KMS-11 (cell line): ENCODE results near the gene RPRML.
"Not testable (repeated sequence)": the region's sequence is repeated elsewhere in the genome, so short reads cannot be mapped to it uniquely, and the experiment has no call there.

ENCODE experiments used
- H2AFZ ChIP-seq: fragments of 200-600 bp; sonication (generic); 2 replicates; pipeline ENCODE4 v1.6.1; 2016; ENCODE audit warnings: antibody characterized with exemption, mixed run types, low read depth
- H3K27ac ChIP-seq: fragments of 200-600 bp; sonication (generic); 2 replicates; pipeline ENCODE4 v1.6.1; 2016; ENCODE audit warnings: mild to moderate bottlenecking, mixed run types
- H3K27me3 ChIP-seq: fragments of 200-600 bp; sonication (generic); 2 replicates; pipeline ENCODE4 v1.6.1; 2017; ENCODE audit warnings: mild to moderate bottlenecking, low read depth, mixed run types, moderate library complexity; ENCODE audit not compliant: insufficient read depth
- H3K36me3 ChIP-seq: fragments of 200-600 bp; sonication (generic); 2 replicates; pipeline ENCODE4 v1.6.1; 2017; ENCODE audit warnings: mild to moderate bottlenecking, mixed run types; ENCODE audit not compliant: insufficient read depth
- H3K4me1 ChIP-seq: fragments of 200-600 bp; sonication (generic); 2 replicates; pipeline ENCODE4 v1.6.1; 2016; ENCODE audit warnings: mild to moderate bottlenecking, low read depth, mixed run types; ENCODE audit not compliant: poor library complexity, severe bottlenecking
- H3K4me2 ChIP-seq: fragments of 200-600 bp; sonication (generic); 2 replicates; pipeline ENCODE4 v1.7.0; 2016; ENCODE audit warnings: mild to moderate bottlenecking, mixed run types
- H3K4me3 ChIP-seq: fragments of 200-600 bp; sonication (generic); IDR thresholded peaks from 2 replicates; pipeline ENCODE4 v1.6.1; 2017; ENCODE audit warnings: low read depth, low read length, mixed read lengths; ENCODE audit not compliant: insufficient read depth
- H3K79me2 ChIP-seq: fragments of 200-600 bp; sonication (generic); 2 replicates; pipeline ENCODE4 v1.6.1; 2016; ENCODE audit warnings: low read depth, mixed run types; ENCODE audit not compliant: insufficient read depth
- H3K9ac ChIP-seq: fragments of 200-600 bp; sonication (generic); 2 replicates; pipeline ENCODE4 v1.6.1; 2016; ENCODE audit warnings: mild to moderate bottlenecking, mixed run types
- H4K20me1 ChIP-seq: fragments of 200-600 bp; sonication (generic); 2 replicates; pipeline ENCODE4 v1.6.1; 2016; ENCODE audit warnings: mild to moderate bottlenecking, mixed run types; ENCODE audit not compliant: insufficient read depth
- TF ChIP-seq, protein P1 (sequence below): fragments of 200-600 bp; sonication (generic); conservative IDR thresholded peaks from 2 replicates; pipeline ENCODE4 v1.6.1; 2017; ENCODE audit warnings: low read depth, mild to moderate bottlenecking, antibody characterized with exemption, low read length, moderate library complexity, mixed read lengths

RPRML gene

DNA sequence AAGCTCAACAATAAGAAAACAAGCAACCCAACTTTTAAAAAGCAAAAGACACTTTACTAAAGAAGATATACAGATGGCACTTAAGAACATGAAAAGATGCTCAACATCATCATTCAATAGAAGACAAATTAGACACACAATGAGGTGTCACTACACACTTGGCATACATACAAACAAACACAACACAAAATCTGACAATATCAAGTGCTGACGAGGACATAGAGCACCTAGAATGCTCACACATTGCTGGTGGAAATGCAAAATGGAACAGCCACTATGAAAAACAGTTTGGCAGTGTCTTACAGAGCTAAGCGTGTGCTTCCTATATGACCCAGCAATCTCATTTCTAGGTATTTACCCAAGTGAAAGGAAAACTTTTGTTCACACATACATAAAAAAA lies 18.9 kb downstream of the RPRML start:
- Histone ChIP-seq H4K20me1 (no peaks in the 10 kb centered on the region), H3K79me2 (no peaks in the 10 kb centered on the region), H3K27me3 (no peaks in the 10 kb centered on the region), H3K9ac (no peak overlapping the region), H3K27ac (no peak overlapping the region), H3K36me3 (no peaks in the 10 kb centered on the region), H3K4me3 (no peak overlapping the region), H3K4me1 (no peaks in the 10 kb centered on the region), H3K4me2 (no peak overlapping the region), H2AFZ (no peak overlapping the region)
- TF ChIP-seq, protein P1, sequence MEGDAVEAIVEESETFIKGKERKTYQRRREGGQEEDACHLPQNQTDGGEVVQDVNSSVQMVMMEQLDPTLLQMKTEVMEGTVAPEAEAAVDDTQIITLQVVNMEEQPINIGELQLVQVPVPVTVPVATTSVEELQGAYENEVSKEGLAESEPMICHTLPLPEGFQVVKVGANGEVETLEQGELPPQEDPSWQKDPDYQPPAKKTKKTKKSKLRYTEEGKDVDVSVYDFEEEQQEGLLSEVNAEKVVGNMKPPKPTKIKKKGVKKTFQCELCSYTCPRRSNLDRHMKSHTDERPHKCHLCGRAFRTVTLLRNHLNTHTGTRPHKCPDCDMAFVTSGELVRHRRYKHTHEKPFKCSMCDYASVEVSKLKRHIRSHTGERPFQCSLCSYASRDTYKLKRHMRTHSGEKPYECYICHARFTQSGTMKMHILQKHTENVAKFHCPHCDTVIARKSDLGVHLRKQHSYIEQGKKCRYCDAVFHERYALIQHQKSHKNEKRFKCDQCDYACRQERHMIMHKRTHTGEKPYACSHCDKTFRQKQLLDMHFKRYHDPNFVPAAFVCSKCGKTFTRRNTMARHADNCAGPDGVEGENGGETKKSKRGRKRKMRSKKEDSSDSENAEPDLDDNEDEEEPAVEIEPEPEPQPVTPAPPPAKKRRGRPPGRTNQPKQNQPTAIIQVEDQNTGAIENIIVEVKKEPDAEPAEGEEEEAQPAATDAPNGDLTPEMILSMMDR = no peak

DNA sequence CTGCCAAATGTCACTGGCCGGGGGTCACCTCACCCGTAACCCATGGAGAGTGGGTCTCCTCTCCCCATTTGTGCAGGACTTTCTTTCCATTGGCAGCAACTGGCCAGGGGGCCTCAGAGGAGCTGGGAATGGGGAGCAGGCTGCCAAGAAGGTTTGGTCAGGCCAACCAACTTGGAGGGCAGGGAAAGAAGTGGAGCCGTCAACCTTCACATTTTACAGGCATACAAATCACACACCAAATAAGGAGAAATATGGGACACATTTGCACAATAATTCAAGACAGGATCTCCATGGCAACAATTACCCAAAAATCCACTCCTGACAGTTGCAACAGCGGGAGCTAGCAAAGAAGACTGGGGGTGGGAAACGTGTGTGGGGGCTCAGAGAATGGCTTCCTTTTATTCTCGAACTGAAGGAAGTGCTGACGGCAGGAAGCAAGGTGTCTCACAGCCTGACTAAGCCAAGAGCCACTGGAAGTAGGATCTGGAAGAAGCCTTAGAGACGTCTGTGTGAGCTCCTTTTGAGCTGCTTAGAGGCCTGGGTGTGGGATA lies 20.9 kb downstream of the RPRML start:
- TF ChIP-seq, protein P1 = no peak
- no peaks in the 10 kb centered on the region for H3K4me1 ChIP-seq

DNA sequence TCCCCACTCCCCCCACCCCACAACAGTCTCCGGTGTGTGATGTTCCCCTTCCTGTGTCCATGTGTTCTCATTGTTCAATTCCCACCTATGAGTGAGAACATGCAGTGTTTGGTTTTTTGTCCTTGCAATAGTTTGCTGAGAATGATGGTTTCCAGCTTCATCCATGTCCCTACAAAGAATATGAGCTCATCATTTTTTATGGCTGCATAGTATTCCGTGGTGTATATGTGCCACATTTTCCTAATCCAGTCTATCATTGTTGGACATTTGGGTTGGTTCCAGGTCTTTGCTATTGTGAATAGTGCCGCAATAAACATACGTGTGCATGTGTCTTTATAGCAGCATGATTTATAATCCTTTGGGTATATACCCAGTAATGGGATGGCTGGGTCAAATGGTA lies 25.9 kb downstream of the RPRML start:
- not testable (repeated sequence) for H3K79me2 ChIP-seq, H3K27me3 ChIP-seq, H4K20me1 ChIP-seq, H2AFZ ChIP-seq, H3K4me1 ChIP-seq, H3K4me3 ChIP-seq, H3K36me3 ChIP-seq, H3K4me2 ChIP-seq, H3K27ac ChIP-seq, H3K9ac ChIP-seq

More for the DNA sequence above, 20.9 kb downstream of the RPRML start:
- H3K36me3 ChIP-seq = no peaks in the 10 kb centered on the region
- H3K27ac ChIP-seq = no peak overlapping the region
- H3K4me3 ChIP-seq = no peak overlapping the region
- H3K9ac ChIP-seq = no peak overlapping the region
- H2AFZ ChIP-seq = no peak overlapping the region
- no peaks in the 10 kb centered on the region for H3K27me3 ChIP-seq
- no peak overlapping the region for H3K4me2 ChIP-seq
- no peaks in the 10 kb centered on the region for H3K79me2 ChIP-seq
- no peaks in the 10 kb centered on the region for H4K20me1 ChIP-seq

DNA sequence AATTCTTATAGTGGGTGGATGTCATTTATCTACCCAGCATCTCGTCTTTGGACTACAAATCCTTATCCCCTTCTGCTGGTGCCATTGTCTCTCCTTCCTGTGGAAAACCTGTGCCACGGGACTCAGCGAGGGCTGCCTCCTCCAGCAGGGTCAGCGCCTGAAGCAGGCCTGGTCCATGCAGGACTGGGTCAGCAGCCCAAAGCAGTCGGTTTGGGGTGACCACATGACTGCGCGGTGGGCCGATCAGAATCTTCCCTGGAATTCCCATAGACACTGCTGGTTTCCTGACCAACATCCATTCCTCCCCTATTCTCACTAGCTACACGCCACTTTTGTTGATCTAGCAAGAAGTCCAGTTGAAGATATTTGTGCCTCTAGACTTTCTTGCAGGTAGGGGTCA lies 26.9 kb downstream of the RPRML start:
- no peaks in the 10 kb centered on the region for H3K36me3 ChIP-seq
- H3K27me3 ChIP-seq = no peaks in the 10 kb centered on the region
- TF ChIP-seq, protein P1 = no peak
- no peaks in the 10 kb centered on the region for H4K20me1 ChIP-seq
- H3K79me2 ChIP-seq = no peaks in the 10 kb centered on the region
- H3K4me2 ChIP-seq = no peak overlapping the region
- H3K27ac ChIP-seq = no peak overlapping the region
- no peak overlapping the region for H3K9ac ChIP-seq
- H3K4me1 ChIP-seq = no peaks in the 10 kb centered on the region
- H3K4me3 ChIP-seq = no peak overlapping the region
- H2AFZ ChIP-seq = no peak overlapping the region

DNA sequence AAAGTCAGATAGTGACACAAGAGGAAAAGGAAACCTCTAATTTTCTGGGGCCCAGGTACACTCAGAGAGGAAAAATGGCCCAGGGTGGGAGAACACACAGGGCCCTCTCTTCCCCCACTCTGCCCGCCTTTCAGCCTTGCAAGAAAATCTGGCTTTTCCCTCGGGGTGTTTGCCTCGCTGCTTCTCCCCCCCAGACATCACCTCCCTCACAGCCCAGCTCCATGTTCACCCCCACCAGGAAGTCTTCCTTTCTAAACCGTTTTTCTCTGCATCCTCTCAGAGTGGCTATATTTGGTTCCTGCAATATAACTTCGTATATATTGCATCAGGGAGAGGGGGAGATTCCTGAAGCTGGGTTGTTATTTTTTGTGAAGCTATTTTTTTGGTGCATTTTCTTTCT lies 27.3 kb downstream of the RPRML start:
- Histone ChIP-seq H3K4me2 (no peak overlapping the region), H3K79me2 (no peaks in the 10 kb centered on the region), H3K36me3 (no peaks in the 10 kb centered on the region), H2AFZ (no peak overlapping the region), H3K27ac (no peak overlapping the region), H3K27me3 (no peaks in the 10 kb centered on the region), H3K4me1 (no peaks in the 10 kb centered on the region), H3K9ac (no peak overlapping the region), H3K4me3 (no peak overlapping the region), H4K20me1 (no peaks in the 10 kb centered on the region)
- TF ChIP-seq, protein P1 = no peak
